Mucosa of descending colon (tissue), 3 donors: ENCODE measurements around the gene GMCL2. TPM values are rescaled to one million over a fixed set of nuclear protein-coding genes. Genes with fewer than 3 reads are reported as not detected.
A peak's percentile ranks its signal among the peaks of the same experiment; 100 is the strongest.

Experiments
- ATAC-seq: fragments of 200-7000 bp; cut with Tn5 transposase; one replicate; pipeline ENCODE4 v1.9.1; 2020; ENCODE audit warnings: mild to moderate bottlenecking, moderate library complexity
- DNase-seq, 3 donors: peaks; one replicate each; pipeline ENCODE4 v3.0.0-alpha.2; 2020
- H3K36me3 ChIP-seq: fragments of 200-600 bp; one replicate; pipeline ENCODE4 v1.8.0; 2021; ENCODE audit warnings: low read depth, mild to moderate bottlenecking
- H3K4me1 ChIP-seq: fragments of 200-600 bp; one replicate; pipeline ENCODE4 v1.8.0; 2021; ENCODE audit warnings: low read depth, mild to moderate bottlenecking
- H3K4me3 ChIP-seq: fragments of 200-600 bp; one replicate; pipeline ENCODE4 v1.8.0; 2021; ENCODE audit warnings: mild to moderate bottlenecking
- H3K9me3 ChIP-seq: fragments of 200-600 bp; one replicate; pipeline ENCODE4 v1.8.0; 2021; ENCODE audit warnings: mild to moderate bottlenecking
- intact Hi-C, 2 donors: fragments of 100-400 bp; cut with DNase I in 1 of 2; cut with micrococcal nuclease in 1 of 2; formaldehyde crosslinking; loops; one replicate each; pipeline versions ENCODE4 v1.11.0 to v1.11.1; 2022; cut with DNase I, micrococcal nuclease
- long read RNA-seq, 2 donors: library from polyadenylated mRNA; unstranded; transcript quantifications; one replicate each; pipeline ENCODE4 v2.0.0, GENCODE V29; 2019 to 2021
- total RNA-seq, 3 donors: library from RNA; stranded (reverse); fragmentation: NEBNext Ultra II Directional in 2 of 3; extraction: Animal tissue kit (Norgen Biotek cat#: 25700) in 2 of 3; gene quantifications; one replicate each; pipeline versions ENCODE4 v1.2.1 to v1.2.4, GENCODE V29; 2021 to 2023
- TF ChIP-seq, protein P1 (sequence below): fragments of 200-600 bp; IDR thresholded peaks from one replicate; pipeline ENCODE4 v1.8.0; 2022; ENCODE audit warnings: antibody characterized with exemption, mild to moderate bottlenecking
- donor health status: DM: no; HTN: no; CAD: no; lungs with moderate emphysema.
- donor health status: DM: no; HTN: no; CAD: no.
- donor health status: DM: no; HTN: yes; CAD: no.

Gene GMCL2
- total RNA-seq = not detected
- long read RNA-seq, donor 1 = 0 reads
- long read RNA-seq, donor 2 = 0 reads

DNA sequence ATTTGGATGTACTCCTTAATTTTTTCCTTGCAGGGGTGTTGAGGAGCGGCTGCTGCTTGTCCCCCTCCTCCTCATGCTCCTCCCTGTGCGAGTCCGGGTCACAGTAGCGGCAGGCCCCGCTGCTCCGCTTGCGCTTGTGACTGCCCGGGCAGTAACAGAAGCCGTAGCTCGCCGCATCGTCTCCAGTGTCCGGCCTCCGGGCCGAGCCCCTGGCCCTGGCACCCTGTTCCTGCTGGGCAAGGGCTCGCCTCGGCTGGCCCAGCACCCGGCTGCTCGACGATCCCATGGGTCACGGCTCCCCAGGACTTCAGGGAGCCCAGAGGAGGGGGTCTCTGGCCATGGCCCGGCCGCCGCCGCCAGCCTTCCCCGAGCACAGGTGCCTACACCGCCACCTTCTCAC, at the start of gene GMCL2:
Gene GMCL2, minus strand, starts transcription at position 358 of the 400 bp plus-strand sequence. Its CDS starts 72 bp downstream, at position 286.
- H3K4me1 ChIP-seq = no peaks in the 10 kb centered on the region
- no peaks in the 10 kb centered on the region for H3K36me3 ChIP-seq
- no peak for ATAC-seq
- intact Hi-C loops = no loop called here
- H3K4me3 ChIP-seq = no peak within 1 kb of the TSS
- no peak for DNase-seq
- no peaks in the 10 kb centered on the region for H3K9me3 ChIP-seq
- TF ChIP-seq, protein P1, sequence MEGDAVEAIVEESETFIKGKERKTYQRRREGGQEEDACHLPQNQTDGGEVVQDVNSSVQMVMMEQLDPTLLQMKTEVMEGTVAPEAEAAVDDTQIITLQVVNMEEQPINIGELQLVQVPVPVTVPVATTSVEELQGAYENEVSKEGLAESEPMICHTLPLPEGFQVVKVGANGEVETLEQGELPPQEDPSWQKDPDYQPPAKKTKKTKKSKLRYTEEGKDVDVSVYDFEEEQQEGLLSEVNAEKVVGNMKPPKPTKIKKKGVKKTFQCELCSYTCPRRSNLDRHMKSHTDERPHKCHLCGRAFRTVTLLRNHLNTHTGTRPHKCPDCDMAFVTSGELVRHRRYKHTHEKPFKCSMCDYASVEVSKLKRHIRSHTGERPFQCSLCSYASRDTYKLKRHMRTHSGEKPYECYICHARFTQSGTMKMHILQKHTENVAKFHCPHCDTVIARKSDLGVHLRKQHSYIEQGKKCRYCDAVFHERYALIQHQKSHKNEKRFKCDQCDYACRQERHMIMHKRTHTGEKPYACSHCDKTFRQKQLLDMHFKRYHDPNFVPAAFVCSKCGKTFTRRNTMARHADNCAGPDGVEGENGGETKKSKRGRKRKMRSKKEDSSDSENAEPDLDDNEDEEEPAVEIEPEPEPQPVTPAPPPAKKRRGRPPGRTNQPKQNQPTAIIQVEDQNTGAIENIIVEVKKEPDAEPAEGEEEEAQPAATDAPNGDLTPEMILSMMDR = no peak

GRCh38 chr5:178236679-178237078, 49.5 kb upstream of the GMCL2 start:
- ATAC-seq (no peak), DNase-seq (peak; percentile 55 to 67 (median 65))
- Histone ChIP-seq H3K4me3 (no peak overlapping the region), H3K36me3 (no peaks in the 10 kb centered on the region), H3K4me1 (peaks cover 27% of the 10 kb centered on the region), H3K9me3 (no peaks in the 10 kb centered on the region)
- TF ChIP-seq, protein P1 = no peak
- intact Hi-C loops = no loop called here

- TF ChIP-seq, protein P1 = no peak
- intact Hi-C loops = no loop called here
- peaks cover 33% of the 10 kb centered on the region for H3K4me1 ChIP-seq
- H3K4me3 ChIP-seq = no peak overlapping the region
- no peak for ATAC-seq
- H3K9me3 ChIP-seq = no peaks in the 10 kb centered on the region
- H3K36me3 ChIP-seq = no peaks in the 10 kb centered on the region
- DNase-seq = peak in 2 of 3 donors; percentile 34 to 46
Measured at GRCh38 chr5:178236126-178236525, 49.0 kb upstream of the GMCL2 start.

GRCh38 chr5:178235588-178235974, 48.4 kb upstream of the GMCL2 start:
- TF ChIP-seq, protein P1 = no peak
- Histone ChIP-seq H3K4me1 (peaks cover 38% of the 10 kb centered on the region), H3K4me3 (no peak overlapping the region), H3K36me3 (no peaks in the 10 kb centered on the region), H3K9me3 (no peaks in the 10 kb centered on the region)
- no peak for ATAC-seq
- intact Hi-C loops = no loop called here
- DNase-seq = peak in 2 of 3 donors; percentile 20 to 23

- intact Hi-C loops = no loop called here
- peaks cover 43% of the 10 kb centered on the region for H3K4me1 ChIP-seq
- peak; percentile 14 for ATAC-seq
- H3K4me3 ChIP-seq = no peak overlapping the region
- no peaks in the 10 kb centered on the region for H3K36me3 ChIP-seq
- peak; percentile 73 to 96 (median 86) for DNase-seq
- H3K9me3 ChIP-seq = no peaks in the 10 kb centered on the region
- TF ChIP-seq, protein P1 = peak; percentile 80
Measured at GRCh38 chr5:178234750-178235587, 47.8 kb upstream of the GMCL2 start.
